Erythroblast (primary cell): ENCODE results near the gene CCNQ.

Experiments used
- DNase-seq, 2 experiments: peaks; one replicate each; lab custom pipeline; 2025; lab: John Stamatoyannopoulos, UW
- GATA1 ChIP-seq: IDR thresholded peaks from 2 replicates; pipeline ENCODE4 v1.6.1; 2011; ENCODE audit warnings: low read depth, mild to moderate bottlenecking, control low read depth, low read length, moderate library complexity
- POLR2A ChIP-seq: IDR thresholded peaks from 2 replicates; pipeline ENCODE4 v1.6.1; 2011; ENCODE audit warnings: mild to moderate bottlenecking, low read length

CCNQ gene

DNA sequence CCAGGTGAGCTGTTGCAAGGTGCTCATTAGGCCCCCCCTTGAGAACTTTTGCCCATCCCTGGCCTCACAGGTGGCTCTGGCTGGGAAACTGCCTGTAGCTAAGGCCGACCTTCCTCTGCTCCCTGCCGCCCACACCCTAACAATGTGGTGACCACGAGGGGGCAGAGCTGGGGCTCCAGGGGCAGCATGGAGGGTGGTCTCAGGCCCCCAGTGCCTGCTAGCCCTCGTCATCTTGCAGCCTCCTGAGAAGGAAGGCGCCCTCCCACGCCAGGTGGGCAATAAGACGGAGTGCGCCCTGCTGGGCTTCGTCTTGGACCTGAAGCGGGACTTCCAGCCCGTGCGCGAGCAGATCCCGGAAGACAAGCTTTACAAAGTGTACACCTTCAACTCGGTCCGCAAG lies 49.1 kb downstream of the CCNQ start:
- DNase-seq: no peak
- TF ChIP-seq GATA1 (no peak), POLR2A (no peak)

DNA sequence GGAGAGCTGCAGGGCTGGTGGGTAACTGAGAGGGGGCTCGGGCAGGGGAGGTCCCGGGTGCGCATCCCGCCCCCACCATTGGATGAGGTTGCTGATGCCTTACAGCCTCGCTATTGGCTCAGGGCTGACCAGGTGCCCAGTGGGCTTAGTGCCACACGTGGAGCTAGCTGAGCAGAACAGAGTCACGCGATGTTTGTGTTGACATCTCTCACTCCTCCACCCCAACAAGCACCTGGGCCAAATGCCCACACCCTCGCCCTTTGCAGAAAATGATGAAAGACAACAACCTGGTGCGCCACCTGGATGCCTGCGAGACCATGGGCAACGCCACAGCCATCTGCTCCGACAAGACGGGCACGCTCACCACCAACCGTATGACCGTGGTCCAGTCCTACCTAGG lies 49.7 kb downstream of the CCNQ start:
- TF ChIP-seq POLR2A (no peak), GATA1 (no peak)
- no peak for DNase-seq

DNA sequence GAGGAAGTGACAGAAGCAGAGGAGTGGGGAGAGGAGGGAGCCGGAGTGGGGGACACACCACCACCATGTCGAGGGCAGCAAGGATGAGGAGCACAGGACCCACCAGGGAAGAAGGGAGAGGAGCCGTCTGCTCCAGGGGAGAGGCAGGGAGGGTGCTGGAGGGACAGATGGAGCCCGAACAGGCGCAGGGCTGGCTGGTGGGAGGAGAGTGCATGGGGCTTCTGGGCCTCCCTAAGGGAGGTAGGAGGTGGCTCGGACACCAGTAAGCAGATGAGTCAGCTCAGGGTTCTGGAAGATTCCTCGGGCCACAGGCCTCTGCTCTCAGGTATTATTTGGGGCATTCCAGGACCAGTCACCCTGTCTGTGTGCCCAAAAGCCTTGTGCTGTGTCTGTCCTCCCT lies 51.7 kb downstream of the CCNQ start:
- no peak for DNase-seq
- TF ChIP-seq POLR2A: no peak
- no peak for TF ChIP-seq GATA1

DNA sequence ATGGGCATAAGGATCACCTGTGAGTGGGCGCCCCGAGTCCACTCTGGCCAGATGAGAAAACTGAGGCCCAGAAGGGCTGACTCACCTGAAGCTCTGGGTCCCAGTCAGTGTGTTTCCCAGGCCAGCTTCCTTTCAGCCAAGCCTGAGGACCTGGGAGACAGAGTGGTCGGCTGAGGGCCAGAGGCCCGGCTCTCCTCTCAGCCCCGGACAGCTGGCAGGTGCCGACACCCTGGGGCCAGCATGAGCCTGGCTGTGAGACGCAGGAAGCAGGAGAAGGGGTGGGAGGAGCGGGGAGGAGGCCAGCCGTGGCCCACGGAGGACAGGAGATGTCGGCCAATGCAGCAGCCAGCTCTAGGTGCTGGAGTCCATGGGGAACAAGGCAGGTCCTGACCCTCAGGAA lies 52.6 kb downstream of the CCNQ start:
- TF ChIP-seq POLR2A (no peak), GATA1 (no peak)

DNA sequence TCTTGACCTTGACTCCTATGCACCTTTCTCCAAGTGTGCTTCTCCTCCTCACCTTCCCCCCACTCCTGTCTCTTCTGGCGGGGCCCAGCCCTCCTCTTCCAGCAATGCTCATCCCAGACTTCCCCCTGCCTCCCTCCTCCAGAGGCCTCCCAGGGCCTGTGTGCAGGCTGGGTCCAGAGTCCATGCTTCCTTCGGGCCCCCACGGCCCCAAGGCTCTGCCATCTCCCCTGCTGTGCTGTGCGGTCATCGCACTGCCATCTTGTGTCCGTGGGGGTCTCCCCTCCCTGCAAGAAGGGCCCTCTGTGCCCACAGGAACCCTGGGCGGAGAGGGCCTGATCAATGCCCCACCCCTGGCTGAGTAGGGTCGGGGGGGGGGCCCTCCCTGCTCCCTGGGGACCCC lies 54.2 kb downstream of the CCNQ start:
- no peak for TF ChIP-seq GATA1
- no peak for TF ChIP-seq POLR2A
- no peak for DNase-seq

More for the DNA sequence above, 52.6 kb downstream of the CCNQ start:
- no peak for DNase-seq

DNA sequence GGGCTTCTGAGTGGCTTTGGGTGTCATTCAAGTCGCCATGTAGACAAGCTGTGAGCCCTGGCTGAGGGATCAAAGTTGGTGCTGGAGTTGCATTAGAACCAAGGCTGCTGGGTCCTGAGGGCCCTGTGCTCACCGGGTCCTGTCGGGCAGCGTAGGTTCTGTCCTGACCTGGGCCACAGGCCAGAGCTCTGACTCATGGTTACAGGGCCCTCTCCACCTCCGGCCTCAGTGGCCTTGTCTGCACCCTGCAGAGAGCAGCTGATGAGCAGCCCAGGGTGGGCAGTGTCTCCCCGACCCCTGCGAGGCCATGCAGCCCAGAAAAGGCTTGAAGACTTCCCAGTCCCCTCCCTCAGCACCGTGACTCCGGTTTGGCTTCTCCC lies 59.0 kb downstream of the CCNQ start:
- no peak for DNase-seq
- TF ChIP-seq POLR2A (no peak), GATA1 (no peak)

DNA sequence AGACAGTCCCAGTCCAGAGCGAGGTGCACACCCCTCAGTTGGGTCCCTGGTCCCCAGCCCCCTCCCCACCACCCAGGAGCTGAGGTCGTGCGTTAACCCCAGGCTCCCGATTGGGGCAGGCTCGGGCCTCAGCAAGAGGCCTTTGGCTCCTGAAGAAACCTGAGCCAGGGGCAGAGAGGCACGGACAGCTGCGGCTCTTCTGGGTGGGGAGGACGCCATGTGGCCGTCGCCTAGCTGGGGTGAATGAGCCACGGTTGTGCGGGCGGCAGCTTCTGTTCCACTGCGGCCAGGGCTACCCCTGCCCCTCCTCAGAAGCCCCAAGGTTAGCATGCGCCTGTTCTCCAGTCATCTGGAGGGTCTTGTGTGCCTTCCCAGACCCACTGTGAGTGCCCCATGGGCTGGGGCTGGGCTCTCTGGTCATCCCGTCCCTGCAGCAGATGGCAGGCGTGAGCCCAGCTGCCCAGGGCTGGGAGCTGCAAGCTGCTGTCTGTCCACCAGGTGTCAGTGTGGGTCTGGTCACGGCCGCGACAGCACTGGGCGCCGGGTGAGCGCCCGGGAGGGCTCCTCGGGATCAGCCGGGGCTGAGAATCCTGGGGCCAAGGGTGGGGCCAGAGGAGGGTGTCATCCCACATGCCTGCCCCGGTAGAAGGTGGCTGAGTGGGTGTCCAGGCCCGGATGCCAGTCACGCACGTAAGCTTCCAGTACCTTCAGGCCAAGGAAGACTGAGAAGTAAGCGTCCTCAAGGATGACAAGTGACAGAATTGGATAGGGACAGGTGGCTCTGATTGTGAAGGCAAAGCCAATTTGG lies 59.6 kb downstream of the CCNQ start:
- peak; percentile 48 to 71 for DNase-seq
- TF ChIP-seq POLR2A: no peak
- no peak for TF ChIP-seq GATA1

DNA sequence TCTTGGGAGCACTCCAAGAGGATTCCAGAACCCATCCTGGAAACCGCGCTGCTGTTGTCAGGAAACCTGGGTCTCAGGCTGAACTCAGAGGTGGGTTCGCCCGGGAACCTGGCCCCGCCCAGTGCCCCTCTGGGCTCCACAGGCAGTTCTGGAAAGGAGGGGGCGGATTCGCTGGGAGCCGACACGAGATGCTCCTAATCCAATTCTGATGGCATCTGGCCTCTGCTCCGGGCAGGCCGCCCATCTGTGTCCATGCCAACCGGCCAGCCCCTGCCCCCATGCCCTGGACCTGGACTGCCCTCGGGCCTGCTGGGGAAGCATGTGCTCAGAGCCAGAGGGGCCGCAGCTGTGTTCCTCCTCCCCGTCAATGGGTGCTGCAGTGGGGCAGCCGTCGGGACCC lies 60.5 kb downstream of the CCNQ start:
- no peak for TF ChIP-seq POLR2A
- no peak for TF ChIP-seq GATA1
- DNase-seq: no peak
